ENCODE data around the gene CNN1.
A peak's percentile ranks its signal among the peaks of the same experiment; 100 is the strongest.

The CNN1 gene

DNA sequence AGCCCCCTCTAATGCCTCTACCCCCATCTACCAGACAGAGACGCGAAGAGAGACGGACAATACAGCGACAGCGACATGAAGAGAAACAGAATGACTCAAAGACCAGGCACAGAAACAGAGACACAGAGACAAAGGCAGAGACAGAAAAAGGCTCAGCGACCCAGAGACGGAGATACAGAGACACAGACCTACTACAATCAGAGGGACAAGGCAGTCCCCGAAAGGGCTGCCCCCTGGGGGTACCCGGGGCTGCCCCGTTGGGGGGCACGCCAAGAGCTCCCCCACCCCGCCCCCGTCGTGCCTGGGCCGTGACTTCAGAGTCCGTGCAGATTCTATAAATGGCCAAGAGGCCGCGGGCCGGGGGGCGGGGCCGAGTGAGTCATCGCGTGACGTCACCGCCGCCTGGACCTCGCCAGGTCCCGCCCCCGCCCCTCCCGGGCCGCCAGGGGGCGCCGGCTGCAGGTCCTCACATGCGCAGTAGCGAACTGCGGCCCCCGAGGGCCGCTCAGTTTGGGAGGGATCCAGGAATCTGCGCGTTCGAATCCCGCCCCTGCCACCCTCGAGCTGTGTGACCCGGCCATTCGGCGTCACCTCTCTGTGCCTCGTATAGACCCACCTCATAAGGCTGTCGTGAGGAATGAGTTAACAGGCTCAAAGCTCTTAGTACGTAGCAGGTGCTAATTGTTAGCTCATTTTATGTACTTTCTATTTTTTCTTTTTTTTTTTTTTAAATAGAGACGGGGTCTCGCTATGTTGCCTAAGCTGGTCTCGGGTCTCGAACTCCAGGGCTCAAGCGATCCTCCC is 2.7 kb upstream of the CNN1 start:
- Histone ChIP-seq H3K4me2 (ENCODE audit: low read length) (peak overlapping the region; percentile 81), H3K36me3 (ENCODE audit: insufficient read depth, low read length) (no peaks in the 10 kb centered on the region), H3K9ac (ENCODE audit: low read depth, low read length) (peak overlapping the region; percentile 61), H3K4me3 (ENCODE audit: low read length) (peak overlapping the region; percentile 60), H3K27me3 (ENCODE audit: control insufficient read depth, insufficient read depth, low read length) (peaks cover 19% of the 10 kb centered on the region), H3K9me3 (replicated peaks; ENCODE audit: low read length) (no peaks in the 10 kb centered on the region), H3K4me1 (ENCODE audit: control insufficient read depth, insufficient read depth, low read length) (peaks cover 22% of the 10 kb centered on the region)

DNA sequence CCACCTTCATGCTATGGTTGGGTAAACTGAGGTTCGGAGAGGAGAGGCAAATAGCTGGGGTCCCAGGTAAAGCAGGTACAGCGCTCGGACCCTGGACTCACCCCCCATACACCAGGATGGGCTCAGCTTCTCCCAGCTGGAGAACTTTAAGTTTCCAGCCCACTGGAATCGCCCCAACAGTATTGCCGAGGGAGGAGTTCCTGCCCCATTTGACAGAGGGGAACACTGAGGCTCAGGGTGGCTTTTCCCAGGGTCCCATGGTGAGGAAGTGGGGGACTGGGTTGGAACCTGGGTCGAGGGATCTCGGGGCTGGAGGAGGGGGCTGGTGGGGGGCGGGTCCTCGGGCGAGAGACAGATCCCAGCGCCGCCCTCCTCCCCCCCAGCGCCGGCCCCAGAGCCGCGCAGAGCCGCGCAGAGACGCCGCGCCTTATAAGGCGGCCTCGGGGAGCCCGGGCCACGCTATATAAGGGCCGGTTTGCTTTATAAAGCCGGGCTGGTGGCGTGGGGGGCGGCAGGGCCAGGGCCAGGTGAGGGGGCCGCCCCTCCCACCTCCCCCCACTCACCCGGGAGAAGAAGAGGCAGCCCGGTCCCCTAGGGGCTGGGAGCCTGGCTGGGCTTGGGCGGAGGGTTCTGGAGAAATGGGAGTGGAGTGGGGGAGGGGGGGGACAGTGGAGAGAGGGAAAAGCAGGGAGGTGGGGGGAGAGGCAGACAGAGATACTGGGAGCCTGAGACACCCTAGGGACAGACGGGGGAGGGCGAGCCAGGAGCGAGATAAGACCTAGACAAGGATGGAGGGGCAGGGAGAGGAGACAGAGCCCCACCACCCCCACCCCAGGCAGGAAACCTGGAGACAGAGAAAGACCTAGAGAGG is 1.1 kb downstream of the CNN1 start:
- no peaks in the 10 kb centered on the region for H3K36me3 ChIP-seq (ENCODE audit: insufficient read depth, low read length)
- no peak overlapping the region for H3K9ac ChIP-seq (ENCODE audit: low read depth, low read length)
- H3K4me2 ChIP-seq (ENCODE audit: low read length), result no peak overlapping the region
- H3K9me3 ChIP-seq (replicated peaks; ENCODE audit: low read length), result no peaks in the 10 kb centered on the region
- no peak overlapping the region for H3K4me3 ChIP-seq (ENCODE audit: low read length)
- H3K27me3 ChIP-seq (ENCODE audit: control insufficient read depth, insufficient read depth, low read length), result peaks cover 22% of the 10 kb centered on the region
- H3K4me1 ChIP-seq (ENCODE audit: control insufficient read depth, insufficient read depth, low read length), result peaks cover 6% of the 10 kb centered on the region

DNA sequence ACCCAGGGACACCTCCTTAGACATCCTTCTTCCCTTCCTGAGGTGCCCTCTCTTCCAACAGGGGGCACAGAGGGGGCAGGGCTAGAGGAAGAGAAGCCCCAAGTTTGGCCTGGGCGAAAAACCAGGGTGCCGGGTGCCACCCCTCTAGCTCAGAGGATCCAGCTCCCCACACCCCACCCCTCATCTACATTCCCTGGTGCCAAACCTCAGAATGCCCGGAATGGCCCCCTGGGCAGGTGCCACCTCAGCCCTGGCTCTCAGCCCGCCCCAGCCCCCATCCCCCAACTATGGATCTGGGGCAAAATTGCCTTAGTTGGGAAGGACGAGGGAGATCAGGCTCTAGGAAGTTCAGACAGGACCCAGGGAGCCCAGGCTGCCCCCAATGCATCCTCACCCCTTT is 2.0 kb downstream of the CNN1 start:
- Histone ChIP-seq H3K4me2 (ENCODE audit: low read length) (no peak overlapping the region), H3K9ac (ENCODE audit: low read depth, low read length) (no peak overlapping the region), H3K27me3 (ENCODE audit: control insufficient read depth, insufficient read depth, low read length) (peaks cover 22% of the 10 kb centered on the region), H3K9me3 (replicated peaks; ENCODE audit: low read length) (no peaks in the 10 kb centered on the region), H3K36me3 (ENCODE audit: insufficient read depth, low read length) (no peaks in the 10 kb centered on the region), H3K4me1 (ENCODE audit: control insufficient read depth, insufficient read depth, low read length) (peaks cover 2% of the 10 kb centered on the region), H3K4me3 (ENCODE audit: low read length) (no peak overlapping the region)

DNA sequence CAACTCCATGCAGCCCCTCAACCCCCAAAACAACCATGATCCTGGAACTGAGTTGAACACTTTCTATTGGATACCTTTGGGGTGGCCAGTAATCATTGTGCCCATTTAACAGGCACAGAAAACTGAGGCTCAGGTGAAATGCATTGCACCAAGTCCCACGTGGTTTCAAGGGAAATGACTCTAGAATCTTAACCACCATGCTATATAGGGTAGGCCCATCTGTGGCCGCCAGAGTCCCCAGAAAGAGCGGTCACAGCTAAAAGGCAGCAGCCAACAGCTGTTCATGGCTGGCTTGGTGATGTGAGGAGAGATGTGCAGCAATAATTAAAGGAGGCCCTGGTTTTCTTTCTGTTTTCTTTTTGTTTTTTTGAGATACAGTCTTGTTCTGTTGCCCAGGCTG is 2.6 kb downstream of the CNN1 start:
- Histone ChIP-seq H3K4me1 (ENCODE audit: control insufficient read depth, insufficient read depth, low read length) (no peaks in the 10 kb centered on the region), H3K4me2 (ENCODE audit: low read length) (no peak overlapping the region), H3K36me3 (ENCODE audit: insufficient read depth, low read length) (no peaks in the 10 kb centered on the region), H3K4me3 (ENCODE audit: low read length) (no peak overlapping the region), H3K9me3 (replicated peaks; ENCODE audit: low read length) (no peaks in the 10 kb centered on the region), H3K9ac (ENCODE audit: low read depth, low read length) (no peak overlapping the region), H3K27me3 (ENCODE audit: control insufficient read depth, insufficient read depth, low read length) (peaks cover 22% of the 10 kb centered on the region)

DNA sequence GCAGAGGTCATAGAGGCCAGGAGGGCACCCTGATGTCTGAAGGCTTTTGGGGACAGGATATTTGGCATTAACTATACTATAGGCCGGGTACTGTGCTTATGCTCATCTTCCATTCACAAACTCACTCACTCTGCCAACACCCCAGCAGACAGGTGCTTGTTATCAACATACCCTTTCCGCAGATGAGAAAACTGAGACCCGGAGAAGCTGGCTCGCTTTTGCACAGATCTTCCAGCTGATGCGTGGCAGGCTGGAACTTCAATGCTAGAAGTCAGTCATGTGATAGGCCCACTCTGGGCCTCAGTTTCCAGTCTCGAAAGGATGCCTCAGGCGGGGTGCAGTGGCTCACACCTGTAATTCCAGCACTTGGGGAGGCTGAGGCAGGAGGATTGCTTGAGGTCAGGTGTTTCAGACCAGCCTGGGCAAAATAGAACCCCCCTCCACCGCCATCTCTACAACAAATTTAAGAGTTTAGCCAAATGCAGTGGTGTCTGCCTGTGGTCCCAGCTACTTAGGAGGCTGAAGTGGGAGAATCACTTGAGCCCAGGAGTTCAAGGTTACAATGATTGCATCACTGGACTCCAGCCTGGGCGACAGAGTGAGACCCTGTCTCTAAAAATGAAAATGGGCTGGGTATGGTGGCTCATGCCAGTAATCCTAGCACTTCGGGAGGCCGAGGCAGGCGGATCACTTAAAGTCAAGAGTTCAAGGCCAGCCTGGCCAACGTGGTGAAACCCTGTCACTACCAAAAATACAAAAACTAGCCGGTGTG is 9.5 kb downstream of the CNN1 start:
- Histone ChIP-seq H3K4me2 (ENCODE audit: low read length) (no peak overlapping the region), H3K4me1 (ENCODE audit: control insufficient read depth, insufficient read depth, low read length) (no peaks in the 10 kb centered on the region), H3K27me3 (ENCODE audit: control insufficient read depth, insufficient read depth, low read length) (no peaks in the 10 kb centered on the region), H3K36me3 (ENCODE audit: insufficient read depth, low read length) (peaks cover 16% of the 10 kb centered on the region), H3K9ac (ENCODE audit: low read depth, low read length) (no peak overlapping the region), H3K4me3 (ENCODE audit: low read length) (no peak overlapping the region), H3K9me3 (replicated peaks; ENCODE audit: low read length) (no peaks in the 10 kb centered on the region)

DNA sequence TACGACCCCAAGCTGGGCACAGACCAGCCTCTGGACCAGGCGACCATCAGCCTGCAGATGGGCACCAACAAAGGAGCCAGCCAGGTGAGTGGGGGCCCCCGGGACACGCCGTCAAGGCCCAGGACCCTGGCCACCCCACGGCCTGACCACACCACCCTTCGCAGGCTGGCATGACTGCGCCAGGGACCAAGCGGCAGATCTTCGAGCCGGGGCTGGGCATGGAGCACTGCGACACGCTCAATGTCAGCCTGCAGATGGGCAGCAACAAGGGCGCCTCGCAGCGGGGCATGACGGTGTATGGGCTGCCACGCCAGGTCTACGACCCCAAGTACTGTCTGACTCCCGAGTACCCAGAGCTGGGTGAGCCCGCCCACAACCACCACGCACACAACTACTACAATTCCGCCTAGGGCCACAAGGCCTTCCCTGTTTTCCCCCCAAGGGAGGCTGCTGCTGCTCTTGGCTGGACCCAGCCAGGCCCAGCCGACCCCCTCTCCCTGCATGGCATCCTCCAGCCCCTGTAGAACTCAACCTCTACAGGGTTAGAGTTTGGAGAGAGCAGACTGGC is 10.8 kb downstream of the CNN1 start:
- H3K27me3 ChIP-seq (ENCODE audit: control insufficient read depth, insufficient read depth, low read length), result no peaks in the 10 kb centered on the region
- H3K9me3 ChIP-seq (replicated peaks; ENCODE audit: low read length), result no peaks in the 10 kb centered on the region
- H3K36me3 ChIP-seq (ENCODE audit: insufficient read depth, low read length), result peaks cover 30% of the 10 kb centered on the region
- no peak overlapping the region for H3K4me2 ChIP-seq (ENCODE audit: low read length)
- H3K4me1 ChIP-seq (ENCODE audit: control insufficient read depth, insufficient read depth, low read length), result no peaks in the 10 kb centered on the region
- no peak overlapping the region for H3K4me3 ChIP-seq (ENCODE audit: low read length)
- H3K9ac ChIP-seq (ENCODE audit: low read depth, low read length), result no peak overlapping the region

DNA sequence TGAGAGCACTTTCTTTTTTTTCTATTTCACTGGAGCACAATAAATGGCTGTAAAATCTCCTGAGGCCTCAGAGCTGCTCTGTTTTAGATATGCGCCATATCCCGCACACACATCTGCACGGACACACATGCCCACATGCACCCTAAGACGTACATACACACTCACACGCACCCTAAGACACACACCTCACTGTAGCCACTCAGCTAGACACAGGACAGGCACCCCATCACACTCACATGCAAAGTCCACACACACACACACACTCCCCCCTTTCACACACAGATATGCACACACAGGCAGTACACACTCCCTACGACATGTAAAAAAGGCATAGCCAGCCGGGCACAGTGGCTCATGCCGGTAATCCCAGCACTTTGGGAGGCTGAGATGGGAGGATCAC is 11.6 kb downstream of the CNN1 start:
- Histone ChIP-seq H3K9me3 (replicated peaks; ENCODE audit: low read length) (no peaks in the 10 kb centered on the region), H3K4me1 (ENCODE audit: control insufficient read depth, insufficient read depth, low read length) (no peaks in the 10 kb centered on the region), H3K9ac (ENCODE audit: low read depth, low read length) (no peak overlapping the region), H3K4me2 (ENCODE audit: low read length) (no peak overlapping the region), H3K4me3 (ENCODE audit: low read length) (no peak overlapping the region), H3K27me3 (ENCODE audit: control insufficient read depth, insufficient read depth, low read length) (no peaks in the 10 kb centered on the region), H3K36me3 (ENCODE audit: insufficient read depth, low read length) (peaks cover 30% of the 10 kb centered on the region)

DNA sequence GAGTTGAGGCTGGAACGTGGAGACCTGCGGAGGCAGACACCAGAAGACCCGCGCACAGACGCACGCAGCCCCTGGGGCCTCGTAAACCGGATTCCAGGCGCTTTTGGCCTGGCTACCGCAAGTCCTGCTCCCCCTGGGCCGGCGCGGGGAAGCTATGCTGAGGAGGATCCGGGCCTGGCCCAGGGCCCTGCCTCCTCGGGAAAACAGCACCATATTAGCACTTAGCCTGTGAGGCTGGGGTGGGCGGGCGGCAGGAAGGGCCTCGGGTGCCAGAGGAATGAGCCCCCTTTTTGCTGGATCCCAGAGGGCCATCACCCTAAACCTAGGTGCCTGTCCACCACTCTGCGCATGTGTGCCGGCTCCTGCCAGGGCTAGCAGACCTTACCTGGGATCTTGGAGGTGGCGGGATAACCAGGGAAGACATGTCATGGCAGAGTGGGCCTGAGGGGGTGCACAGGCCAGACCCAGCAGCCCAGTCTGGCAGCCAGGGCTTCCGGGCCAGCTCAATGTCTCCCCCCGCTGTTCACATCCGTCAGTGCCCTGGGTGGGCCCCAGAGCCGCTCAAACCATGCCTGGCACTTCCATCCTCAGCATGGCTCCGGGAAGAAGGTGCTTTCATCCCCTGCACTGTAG is 13.1 kb downstream of the CNN1 start:
- no peak overlapping the region for H3K4me3 ChIP-seq (ENCODE audit: low read length)
- H3K4me2 ChIP-seq (ENCODE audit: low read length), result no peak overlapping the region
- H3K9me3 ChIP-seq (replicated peaks; ENCODE audit: low read length), result no peaks in the 10 kb centered on the region
- H3K27me3 ChIP-seq (ENCODE audit: control insufficient read depth, insufficient read depth, low read length), result no peaks in the 10 kb centered on the region
- no peaks in the 10 kb centered on the region for H3K4me1 ChIP-seq (ENCODE audit: control insufficient read depth, insufficient read depth, low read length)
- H3K36me3 ChIP-seq (ENCODE audit: insufficient read depth, low read length), result peaks cover 30% of the 10 kb centered on the region
- no peak overlapping the region for H3K9ac ChIP-seq (ENCODE audit: low read depth, low read length)

DNA sequence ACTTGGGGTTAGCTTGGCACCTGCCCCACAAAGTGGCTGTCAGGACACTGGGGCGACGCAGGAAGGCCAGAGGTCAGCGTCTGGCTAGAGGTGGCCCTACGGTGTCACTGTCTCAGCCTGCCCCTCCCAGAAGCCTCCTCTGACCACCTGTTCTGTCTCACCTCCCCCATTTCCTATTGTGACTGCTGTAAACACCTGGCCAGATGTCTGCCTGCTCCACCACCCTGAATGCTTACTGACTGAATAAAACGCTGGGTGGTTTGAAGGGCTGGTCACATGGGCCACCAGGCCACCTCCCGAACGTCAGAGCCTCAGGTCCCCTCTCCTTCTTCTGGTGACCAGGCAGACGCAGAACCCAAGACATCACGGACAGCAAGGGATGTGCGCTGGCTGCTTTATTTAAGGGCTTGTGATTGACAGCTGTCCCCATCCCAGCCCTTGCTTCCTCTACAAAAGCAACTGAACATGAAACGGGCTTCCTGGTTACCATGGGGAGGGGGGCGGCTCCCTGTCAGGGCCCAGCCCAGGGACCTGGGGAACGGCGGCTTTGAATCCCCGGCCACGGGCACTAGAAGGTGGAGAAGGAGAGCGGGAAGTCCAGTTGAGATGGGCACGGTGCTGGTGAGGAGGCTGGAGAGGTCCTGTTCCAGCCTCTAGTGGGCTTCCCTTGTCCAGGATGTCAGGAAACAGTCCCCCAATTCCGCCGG is 14.2 kb downstream of the CNN1 start:
- Histone ChIP-seq H3K9me3 (replicated peaks; ENCODE audit: low read length) (no peaks in the 10 kb centered on the region), H3K9ac (ENCODE audit: low read depth, low read length) (no peak overlapping the region), H3K36me3 (ENCODE audit: insufficient read depth, low read length) (peaks cover 30% of the 10 kb centered on the region)

DNA sequence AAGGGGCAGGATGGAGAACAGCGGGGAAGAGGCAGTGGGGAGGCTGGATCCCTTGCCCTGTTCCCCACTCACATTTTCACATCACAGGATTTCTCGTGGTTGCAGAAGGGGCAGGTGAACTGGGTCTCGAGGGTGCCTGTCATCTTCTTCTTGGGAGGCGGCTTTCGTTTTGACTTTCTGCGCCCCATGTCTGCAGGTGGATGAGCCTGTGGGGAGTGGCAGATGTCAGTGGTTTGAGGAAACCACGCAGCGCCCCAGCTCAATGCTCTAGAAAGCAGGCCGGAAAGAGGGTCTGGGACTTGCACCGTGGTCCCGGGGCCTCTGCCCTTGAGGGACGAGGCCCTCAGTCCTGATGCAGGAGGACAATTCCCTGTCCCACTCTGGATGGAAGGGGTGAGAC is 15.5 kb downstream of the CNN1 start:
- H3K27me3 ChIP-seq (ENCODE audit: control insufficient read depth, insufficient read depth, low read length), result no peaks in the 10 kb centered on the region
- no peak overlapping the region for H3K9ac ChIP-seq (ENCODE audit: low read depth, low read length)
- peaks cover 30% of the 10 kb centered on the region for H3K36me3 ChIP-seq (ENCODE audit: insufficient read depth, low read length)
- no peak overlapping the region for H3K4me2 ChIP-seq (ENCODE audit: low read length)
- no peak overlapping the region for H3K4me3 ChIP-seq (ENCODE audit: low read length)
- no peaks in the 10 kb centered on the region for H3K9me3 ChIP-seq (replicated peaks; ENCODE audit: low read length)
- peaks cover 7% of the 10 kb centered on the region for H3K4me1 ChIP-seq (ENCODE audit: control insufficient read depth, insufficient read depth, low read length)

More for the DNA sequence above, 14.2 kb downstream of the CNN1 start:
- Histone ChIP-seq H3K4me2 (ENCODE audit: low read length) (no peak overlapping the region), H3K27me3 (ENCODE audit: control insufficient read depth, insufficient read depth, low read length) (no peaks in the 10 kb centered on the region), H3K4me1 (ENCODE audit: control insufficient read depth, insufficient read depth, low read length) (peaks cover 2% of the 10 kb centered on the region), H3K4me3 (ENCODE audit: low read length) (no peak overlapping the region)
